ENCODE results near the gene PRKCB.

DNA sequence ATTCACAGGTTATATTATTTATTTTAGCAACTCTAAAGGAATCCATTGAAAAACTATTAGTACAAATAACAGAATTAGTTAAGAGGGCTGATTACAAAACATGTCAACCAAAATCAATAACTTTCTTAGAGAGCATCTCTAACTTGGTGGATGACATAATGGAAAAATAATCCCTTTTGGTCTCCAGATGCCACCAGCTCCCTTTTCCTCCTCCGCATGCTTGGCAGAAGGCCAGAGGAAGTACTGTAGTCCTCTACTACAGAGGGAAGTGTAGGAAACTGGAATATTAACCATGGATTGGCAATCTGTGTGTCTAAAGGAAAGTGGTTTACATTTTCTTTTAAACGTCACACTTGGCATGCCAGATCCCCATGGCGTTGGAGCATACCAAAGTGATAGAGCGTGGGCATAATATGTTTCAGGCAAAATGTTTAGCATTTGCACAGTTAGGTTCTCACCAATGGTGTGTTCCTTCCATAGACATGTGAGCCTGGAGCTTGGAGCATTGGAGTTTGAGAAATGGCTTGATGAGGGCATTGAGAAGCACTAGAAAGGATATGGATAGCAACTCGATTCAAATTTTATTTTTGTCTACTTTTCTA, 106.3 kb downstream of the PRKCB start:
- TF ChIP-seq, protein P1, sequence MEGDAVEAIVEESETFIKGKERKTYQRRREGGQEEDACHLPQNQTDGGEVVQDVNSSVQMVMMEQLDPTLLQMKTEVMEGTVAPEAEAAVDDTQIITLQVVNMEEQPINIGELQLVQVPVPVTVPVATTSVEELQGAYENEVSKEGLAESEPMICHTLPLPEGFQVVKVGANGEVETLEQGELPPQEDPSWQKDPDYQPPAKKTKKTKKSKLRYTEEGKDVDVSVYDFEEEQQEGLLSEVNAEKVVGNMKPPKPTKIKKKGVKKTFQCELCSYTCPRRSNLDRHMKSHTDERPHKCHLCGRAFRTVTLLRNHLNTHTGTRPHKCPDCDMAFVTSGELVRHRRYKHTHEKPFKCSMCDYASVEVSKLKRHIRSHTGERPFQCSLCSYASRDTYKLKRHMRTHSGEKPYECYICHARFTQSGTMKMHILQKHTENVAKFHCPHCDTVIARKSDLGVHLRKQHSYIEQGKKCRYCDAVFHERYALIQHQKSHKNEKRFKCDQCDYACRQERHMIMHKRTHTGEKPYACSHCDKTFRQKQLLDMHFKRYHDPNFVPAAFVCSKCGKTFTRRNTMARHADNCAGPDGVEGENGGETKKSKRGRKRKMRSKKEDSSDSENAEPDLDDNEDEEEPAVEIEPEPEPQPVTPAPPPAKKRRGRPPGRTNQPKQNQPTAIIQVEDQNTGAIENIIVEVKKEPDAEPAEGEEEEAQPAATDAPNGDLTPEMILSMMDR (conservative IDR thresholded peaks at IDR 0.05; ENCODE audit: low read depth, low read length), result no peak
- TF ChIP-seq EZH2 (IDR thresholded peaks at IDR 0.05; ENCODE audit: low read length, unreplicated experiment), result no peak

Measured in PC-3 (cell line).